Fibroblast of villous mesenchyme (primary cell): ENCODE results near the gene CACHD1. TPM values are rescaled to one million over a fixed set of nuclear protein-coding genes. Genes with fewer than 3 reads are reported as not detected.
A peak's percentile ranks its signal among the peaks of the same experiment; 100 is the strongest.

Source experiments
- DNase-seq: peaks from one replicate; pipeline ENCODE4 v3.0.0-alpha.2; 2010; ENCODE audit warnings: low read depth
- H3K4me3 ChIP-seq: 2 replicates; pipeline ENCODE4 v1.5.1; 2011; ENCODE audit warnings: low read depth, mild to moderate bottlenecking, low read length
- total RNA-seq: library from RNA; depleted of rRNA; stranded (reverse); fragments of >200 nt; gene quantifications from 2 replicates; pipeline ENCODE4 v1.2.3, GENCODE V29; 2012
- TF ChIP-seq, protein P1 (sequence below): IDR thresholded peaks from 2 replicates; pipeline ENCODE4 v1.5.1; 2012; ENCODE audit warnings: low read depth, mild to moderate bottlenecking, low read length; ENCODE audit not compliant: insufficient read depth

Gene CACHD1
- total RNA-seq, 1 donor: 11.2 TPM

DNA sequence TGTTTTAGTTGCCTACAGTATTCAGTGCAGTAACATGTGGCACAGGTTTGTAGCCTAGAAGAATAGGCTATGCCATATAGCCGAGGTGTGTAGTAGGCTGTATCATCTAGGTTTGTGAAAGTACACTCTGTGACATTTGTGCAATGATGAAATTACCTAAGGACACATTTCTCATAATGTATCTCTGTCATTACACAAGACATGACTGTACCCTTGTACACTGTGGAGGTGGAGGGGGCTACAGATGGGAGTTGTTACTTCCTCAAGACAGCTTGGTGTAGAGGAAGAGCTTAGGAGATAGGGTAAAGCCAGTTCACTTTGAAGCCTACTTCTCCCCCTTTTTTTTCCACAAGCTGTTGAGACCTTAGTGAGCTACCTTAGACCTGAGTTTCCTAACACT is 215.3 kb downstream of the CACHD1 start:
- H3K4me3 ChIP-seq: no peak overlapping the region
- TF ChIP-seq, protein P1, sequence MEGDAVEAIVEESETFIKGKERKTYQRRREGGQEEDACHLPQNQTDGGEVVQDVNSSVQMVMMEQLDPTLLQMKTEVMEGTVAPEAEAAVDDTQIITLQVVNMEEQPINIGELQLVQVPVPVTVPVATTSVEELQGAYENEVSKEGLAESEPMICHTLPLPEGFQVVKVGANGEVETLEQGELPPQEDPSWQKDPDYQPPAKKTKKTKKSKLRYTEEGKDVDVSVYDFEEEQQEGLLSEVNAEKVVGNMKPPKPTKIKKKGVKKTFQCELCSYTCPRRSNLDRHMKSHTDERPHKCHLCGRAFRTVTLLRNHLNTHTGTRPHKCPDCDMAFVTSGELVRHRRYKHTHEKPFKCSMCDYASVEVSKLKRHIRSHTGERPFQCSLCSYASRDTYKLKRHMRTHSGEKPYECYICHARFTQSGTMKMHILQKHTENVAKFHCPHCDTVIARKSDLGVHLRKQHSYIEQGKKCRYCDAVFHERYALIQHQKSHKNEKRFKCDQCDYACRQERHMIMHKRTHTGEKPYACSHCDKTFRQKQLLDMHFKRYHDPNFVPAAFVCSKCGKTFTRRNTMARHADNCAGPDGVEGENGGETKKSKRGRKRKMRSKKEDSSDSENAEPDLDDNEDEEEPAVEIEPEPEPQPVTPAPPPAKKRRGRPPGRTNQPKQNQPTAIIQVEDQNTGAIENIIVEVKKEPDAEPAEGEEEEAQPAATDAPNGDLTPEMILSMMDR: no peak
- no peak for DNase-seq

DNA sequence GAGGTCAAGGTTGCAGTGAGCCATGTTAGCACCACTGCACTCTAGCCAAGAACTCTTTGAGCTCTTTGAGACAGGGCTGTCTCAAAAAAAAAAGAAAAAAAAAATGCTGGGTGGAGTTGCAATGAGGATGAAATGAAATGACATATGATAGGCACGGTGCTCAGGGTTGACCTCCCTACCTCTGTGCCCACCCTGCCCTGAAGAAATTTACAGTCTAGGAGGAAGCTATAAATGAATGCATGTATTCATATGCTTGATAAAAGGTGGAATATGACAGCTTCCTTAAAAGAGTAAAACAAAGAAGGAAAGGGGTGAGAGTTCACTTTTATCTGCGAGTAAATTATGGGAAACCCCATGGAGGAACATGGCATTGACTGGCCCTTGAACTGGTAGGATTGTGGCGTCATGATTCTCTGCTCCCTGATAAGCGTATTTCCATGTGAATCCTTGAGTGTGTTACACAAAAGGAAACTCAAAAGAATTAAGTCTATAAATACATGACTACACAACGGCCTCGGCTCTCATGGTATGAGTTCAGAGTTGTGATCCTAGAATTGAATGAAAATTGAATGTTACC is 215.9 kb downstream of the CACHD1 start:
- no peak overlapping the region for H3K4me3 ChIP-seq
- DNase-seq: no peak
- TF ChIP-seq, protein P1: no peak

DNA sequence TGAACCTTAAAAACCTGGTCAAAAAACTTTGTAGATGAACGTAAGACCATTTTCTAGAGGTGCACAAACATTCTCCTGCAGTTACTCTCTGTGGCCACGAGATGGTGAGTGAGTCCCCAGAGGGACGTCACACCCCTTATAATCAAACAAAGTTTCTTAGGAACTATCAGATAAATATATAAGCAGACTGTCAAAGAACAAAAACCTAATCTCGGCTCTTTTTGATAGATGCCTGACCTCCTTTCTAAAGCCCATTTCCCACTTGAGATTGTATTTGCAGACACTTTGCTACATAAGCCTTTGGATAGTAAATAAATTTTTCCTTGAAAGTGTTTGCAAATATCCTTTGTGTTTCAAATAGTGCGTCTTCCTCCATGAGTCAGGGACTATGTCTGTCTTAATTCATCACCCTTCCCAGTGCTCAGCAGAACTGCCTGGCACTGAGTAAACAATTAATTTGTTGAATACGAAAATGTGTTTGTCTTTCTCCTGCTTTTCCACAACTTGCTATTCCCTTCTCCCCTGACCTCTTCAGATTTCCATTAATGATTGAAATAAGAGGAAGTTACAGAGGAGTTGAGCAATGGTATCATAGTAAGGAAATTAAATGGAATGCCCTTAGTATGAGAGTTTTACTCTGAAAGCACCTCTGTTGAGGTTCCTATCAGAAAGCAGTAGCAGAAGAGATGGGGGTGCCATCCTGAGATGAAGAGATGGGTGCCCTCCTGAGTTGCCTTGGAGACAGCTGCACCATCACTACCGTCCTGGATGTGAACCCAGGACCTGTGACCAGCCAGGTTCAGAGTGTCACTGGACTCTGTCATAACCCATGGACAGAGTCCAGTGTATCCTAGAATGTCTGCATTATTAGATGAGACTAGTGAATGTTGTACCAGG is 217.1 kb downstream of the CACHD1 start:
- TF ChIP-seq, protein P1: peak; percentile 96
- H3K4me3 ChIP-seq: no peak overlapping the region
- peak; percentile 68 for DNase-seq

DNA sequence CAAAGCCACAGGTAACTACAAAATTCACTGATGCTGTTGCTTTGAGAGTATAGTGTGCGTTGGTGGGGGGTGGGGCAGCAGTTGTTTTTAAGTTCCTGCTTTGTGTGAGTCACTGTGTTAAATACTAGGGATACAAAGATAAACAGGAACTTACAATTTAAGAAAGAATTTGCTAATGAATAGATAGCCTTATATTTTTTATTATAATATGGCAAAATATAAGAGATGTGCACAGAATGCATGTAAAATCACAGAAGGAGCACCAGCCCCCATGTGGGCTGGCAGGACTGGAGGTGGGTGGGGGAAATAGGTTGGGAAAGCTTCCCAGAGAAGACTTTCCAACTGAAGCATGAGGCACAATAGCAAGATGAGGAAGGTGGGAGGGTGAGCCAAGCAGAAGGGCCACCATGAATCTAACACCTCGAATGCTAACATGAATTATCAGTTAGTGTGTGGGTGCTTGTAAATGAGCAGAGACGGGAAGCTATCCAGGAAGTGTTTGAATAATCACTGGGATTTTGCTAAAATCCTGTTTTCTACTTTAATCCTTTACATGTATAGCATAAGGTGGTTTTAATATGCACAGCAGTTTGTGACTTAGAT is 217.9 kb downstream of the CACHD1 start:
- H3K4me3 ChIP-seq: no peak overlapping the region
- peak; percentile 57 for DNase-seq
- TF ChIP-seq, protein P1: no peak

DNA sequence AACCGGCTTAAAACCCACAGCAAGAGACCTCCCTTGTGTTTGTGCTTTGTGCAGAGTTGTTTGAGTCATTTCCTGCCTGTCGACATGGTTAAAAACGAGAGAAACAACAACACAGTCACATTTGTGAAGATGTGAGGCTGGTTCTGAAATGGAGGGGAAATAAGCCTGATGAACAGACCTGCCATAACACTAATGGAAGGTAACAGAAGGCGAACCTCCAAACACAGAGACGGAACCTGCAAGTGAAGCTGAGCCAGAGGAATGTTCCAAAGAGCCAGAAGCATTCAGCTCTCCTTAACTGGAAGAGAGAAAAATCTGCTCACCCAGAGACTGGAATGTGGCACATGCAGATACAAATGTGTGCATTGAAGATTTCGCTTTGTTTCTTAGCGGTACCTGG is 221.7 kb downstream of the CACHD1 start:
- TF ChIP-seq, protein P1: no peak
- no peak overlapping the region for H3K4me3 ChIP-seq
- DNase-seq: peak; percentile 38

DNA sequence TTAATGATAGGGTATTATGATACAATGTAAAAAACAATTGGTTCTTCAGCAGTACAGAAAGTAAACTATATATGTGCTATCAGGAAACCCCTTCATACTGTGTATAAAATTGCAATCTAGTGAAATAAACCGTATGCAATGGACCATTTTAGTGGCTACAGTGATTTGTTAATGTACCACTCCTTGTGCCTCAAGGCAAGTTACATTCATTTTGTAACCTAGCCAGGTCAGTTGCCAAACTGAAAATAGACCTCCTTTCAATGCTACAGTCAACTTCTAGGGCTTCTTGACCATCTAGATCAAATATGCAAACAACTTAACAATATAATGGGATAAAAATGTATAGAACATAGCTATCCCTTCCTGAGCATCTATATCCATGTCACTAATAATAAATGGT is 223.0 kb downstream of the CACHD1 start:
- DNase-seq: no peak
- TF ChIP-seq, protein P1: no peak

More for the DNA sequence above, 223.0 kb downstream of the CACHD1 start:
- H3K4me3 ChIP-seq: no peak overlapping the region
